HG02973 (cell line): ENCODE data around the gene PAQR4.

ENCODE experiments used
- ATAC-seq: cut with Tn5 transposase; IDR thresholded peaks from one replicate; pipeline ENCODE4 v1.9.1; 2021; ENCODE audit warnings: moderate library complexity; ENCODE audit not compliant: unreplicated experiment

The PAQR4 gene

DNA sequence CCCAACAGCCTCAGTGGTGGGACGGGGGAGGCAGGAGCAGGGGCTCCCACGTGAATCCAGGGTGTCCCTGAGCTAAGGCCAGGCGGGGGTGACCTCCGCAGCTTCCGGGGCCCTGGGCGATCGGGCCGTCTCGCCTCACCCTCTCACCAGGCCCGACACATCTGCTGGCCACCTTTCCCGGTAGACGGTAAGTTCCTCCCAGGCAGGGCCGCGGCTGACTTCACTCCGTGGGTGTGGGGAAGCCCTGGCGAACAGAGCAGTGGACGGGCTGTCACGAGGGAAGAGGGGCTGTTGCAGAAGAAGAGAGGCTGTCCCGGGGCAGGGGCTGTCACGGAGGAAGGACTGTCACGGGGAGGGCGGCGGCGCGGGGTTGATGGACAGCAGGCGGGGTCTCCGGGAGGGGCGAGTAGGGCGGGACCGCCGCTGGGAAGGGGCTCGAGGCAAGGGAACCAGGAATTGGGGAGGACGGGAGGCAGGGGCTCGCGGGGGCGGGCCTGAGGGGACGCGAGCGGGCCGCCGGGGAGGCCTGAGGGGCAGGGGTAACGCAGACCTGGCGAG is 10.6 kb downstream of the PAQR4 start:
- peak; percentile 7 for ATAC-seq

DNA sequence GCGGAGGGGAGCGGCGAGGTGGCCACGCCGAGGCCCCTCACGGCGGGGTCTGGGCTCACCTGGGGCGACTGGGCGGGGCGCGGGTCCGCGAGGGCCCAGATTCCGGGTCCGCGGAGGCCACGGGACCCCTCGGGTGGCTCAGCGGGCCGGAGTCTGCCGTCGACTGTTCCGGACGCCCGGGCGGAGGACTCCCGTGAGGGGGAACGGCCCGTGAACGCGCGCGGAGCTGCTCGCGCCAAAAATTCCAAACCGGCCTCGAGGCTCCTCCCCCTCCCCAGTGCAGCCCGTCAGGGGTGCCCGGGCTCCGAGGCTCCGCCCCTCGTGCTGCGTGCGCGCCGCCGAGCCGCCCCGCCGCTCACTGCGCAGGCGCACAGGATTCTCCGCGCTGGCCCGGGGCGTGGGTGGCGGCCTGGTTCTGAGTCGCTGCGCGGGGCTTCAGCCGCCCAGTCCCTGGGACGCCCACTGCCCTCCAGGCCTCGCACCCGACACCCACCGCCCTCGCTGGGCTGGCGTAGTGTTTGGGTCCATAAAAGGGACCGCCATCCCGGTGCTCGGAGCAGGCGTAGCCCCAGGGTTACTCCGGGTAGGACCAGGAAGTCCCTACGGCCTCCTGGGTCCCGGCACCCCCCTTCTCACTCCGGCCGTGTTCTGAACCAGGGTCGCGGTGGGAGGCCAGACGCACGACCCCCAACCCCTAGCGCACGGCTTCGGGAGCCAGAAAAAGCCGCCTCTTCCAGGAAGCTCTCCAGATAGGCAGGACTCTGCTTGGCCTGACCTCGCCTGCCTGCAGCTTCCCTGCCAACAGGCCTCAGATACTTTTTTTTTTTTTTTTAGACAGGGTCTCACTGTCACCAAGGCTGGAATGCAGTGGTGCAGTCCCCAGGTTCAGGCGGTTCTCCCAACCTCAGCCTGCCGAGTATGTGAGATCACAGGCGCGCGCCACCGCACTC is 11.4 kb downstream of the PAQR4 start, which contains the start of gene PKMYT1:
PKMYT1 (minus strand) TSS at position 220 of the 950 bp plus-strand sequence. CDS start 789 bp downstream, outside the sequence.
- peak; percentile 63 for ATAC-seq

DNA sequence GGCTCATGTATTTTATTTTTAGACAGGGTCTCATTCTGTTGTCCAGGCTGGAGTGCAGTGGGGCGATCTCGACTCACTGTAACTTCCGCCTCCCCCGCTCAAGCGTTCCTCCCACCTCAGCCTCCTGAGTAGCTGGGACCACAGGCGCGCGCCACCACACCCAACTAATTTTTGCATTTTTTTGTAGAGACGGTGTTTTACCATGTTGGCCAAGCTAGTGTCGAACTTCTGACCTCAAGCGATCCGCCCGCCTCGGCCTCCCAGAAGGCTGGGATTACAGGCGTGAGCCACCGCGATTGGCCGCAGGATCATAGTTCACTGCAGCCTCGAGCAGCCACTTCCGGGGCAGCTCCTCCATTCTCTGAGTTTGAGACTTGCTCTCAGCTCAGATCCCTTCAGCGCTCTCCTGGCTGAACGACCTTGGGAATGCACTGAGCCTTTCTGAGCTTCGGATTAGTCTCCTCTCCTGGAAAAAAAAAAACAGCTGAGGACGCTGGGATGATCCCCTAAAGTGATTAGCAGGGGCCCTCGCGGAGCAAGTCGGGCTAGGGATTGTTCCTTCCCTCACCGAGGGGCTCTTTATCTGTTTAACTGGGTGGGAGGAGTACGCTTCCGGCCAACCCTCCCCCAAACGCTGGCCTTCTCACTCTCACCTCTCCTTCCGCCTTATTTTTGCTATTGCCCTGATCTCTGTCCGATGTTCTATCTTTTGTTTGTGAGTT is 12.2 kb downstream of the PAQR4 start:
- ATAC-seq = no peak

DNA sequence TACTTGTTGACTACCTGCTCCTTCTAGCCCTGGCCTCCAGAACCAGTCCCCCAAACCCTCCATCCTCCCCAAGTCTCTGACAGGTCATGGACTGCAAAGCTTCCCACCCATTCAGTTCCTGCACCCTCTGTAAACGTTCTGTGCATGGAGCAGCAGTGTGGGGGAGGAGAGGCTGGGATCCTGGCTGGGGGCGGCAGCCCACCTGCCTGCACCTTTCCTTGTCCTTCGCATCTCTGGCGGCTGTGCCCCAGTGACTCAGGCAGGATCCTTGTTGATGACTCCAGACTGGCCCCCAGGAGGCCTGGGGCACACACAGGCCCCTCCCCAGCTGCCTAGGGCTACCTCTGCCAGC is 12.7 kb downstream of the PAQR4 start:
- ATAC-seq = no peak

DNA sequence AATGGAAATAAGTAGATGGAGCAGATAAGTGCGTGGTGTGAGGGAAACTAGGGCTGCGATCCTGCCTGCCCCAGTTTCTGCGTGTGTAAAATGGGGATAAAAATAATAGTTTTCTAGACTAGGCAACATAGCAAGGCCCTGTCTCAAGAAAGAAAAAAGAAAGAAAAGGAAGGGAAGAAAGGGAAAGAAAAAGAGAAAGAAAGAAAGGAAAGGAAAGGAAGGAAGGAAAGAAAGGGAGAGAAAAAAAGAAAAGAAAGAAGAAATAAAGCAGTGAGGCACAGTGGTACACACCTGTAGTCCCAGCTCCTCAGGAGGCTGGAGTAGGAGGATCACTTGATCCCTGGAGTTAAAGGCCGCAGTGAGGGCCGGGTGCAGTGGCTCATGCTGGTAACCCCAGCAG is 13.3 kb downstream of the PAQR4 start:
- ATAC-seq = no peak

DNA sequence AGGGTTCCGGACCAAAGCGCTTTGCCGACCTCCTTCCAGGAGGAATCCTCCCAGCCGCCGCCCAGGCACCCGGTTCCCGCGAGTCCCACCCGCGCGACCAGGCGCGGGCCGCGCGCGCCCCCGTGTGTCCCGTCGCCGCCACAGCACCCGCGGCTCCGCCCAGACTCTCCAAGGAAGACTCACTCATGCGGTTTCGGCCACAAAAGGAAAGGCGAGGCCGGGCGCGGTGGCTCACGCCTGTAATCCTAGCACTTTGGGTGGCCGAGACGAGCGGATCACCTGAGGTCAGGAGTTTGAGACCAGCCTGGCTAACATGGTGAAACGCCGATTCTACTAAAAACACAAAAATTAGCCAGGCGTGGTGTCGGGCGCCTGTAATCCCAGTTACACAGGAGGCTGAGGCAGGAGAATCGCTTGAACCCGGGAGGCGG is 14.6 kb downstream of the PAQR4 start:
- ATAC-seq = no peak

DNA sequence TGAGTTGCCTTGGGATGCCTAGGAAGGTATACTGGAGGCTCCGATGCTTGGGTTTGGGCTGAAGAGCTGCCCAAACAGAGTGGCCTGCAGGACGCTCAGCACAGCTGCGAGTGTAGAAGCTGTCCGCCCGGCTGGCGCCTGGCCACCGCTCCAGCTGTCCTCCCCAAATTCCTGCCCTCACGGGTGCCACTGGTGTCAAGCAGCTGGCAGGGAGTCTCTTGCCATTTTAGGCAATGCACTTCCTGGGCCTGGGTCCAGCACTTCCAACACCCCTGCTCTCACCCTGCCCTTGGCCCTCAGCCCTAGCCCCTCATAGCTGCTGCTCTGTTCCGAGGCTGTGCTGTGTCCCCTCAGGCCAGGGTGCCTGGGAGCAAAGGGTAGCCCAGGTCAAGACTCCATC is 16.3 kb downstream of the PAQR4 start:
- no peak for ATAC-seq

DNA sequence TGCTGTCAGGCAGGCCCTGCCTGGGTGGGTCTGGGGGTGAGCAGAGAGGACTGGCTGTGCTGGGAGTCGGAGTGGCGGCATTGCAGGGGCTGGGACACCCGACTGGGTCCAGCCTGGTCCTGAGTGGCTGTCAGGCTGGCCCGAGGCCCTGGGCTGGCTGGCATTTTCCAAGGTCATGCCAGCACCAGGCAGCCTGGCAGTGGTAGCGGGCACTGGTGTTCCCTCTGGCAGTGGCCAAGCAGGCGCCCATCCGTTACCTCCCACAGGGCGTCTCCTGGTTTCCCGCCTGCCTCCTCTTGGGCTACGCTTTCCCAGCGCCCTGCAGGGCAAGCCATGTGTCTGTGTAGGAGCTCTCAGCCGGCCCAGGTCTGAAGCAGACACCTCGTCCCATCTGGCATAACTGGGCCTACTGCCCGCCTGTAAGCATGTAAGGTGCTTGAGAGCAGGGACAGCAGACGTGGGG is 16.8 kb downstream of the PAQR4 start:
- no peak for ATAC-seq

DNA sequence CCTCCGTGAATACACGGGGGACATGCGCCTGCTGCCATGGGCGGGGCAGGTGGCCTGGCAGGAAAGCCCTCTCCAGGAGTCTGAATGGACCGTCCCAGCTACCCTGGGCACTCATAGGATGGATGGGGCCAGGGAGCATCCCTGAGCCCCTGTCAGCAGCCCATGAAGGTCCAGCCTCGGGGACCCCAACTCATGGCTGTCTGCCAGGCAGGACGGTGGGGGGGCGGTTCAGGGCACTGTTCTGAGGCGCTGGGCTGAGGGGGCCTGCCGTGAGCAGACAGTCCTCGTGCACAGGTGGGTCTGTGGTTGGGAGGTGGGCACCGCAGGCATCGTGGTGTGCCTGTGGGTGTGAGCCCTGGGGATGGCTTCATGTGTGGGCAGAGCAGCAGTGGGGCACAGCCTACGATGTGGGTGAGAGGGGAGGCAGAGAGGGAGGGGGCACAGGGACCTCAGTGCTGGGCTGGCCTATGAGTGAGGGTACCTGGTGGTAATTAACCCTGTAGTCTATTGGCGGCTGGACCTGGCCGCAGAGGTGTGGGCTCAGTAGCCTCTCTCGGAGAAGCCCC is 17.6 kb downstream of the PAQR4 start:
- ATAC-seq = no peak

DNA sequence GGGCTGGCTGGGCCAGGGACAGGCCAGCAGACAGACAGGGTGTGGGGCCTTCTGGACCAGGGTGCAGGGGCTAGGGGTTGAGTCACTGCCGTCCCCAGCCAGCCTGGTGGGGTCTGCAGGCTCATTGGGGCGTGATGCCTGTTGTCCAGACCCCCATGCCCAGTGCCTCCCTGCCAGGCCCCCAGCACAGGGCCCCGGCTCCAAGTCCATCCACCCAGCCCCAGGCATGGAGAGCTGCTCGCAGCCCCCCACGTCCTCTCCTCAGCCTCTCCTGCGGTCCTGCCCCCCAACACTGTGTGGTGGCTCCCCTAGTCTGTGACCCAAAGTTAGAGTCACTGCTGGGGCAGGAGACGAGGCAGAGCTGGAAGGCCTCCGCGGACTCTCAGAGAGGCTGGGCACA is 18.1 kb downstream of the PAQR4 start:
- no peak for ATAC-seq

DNA sequence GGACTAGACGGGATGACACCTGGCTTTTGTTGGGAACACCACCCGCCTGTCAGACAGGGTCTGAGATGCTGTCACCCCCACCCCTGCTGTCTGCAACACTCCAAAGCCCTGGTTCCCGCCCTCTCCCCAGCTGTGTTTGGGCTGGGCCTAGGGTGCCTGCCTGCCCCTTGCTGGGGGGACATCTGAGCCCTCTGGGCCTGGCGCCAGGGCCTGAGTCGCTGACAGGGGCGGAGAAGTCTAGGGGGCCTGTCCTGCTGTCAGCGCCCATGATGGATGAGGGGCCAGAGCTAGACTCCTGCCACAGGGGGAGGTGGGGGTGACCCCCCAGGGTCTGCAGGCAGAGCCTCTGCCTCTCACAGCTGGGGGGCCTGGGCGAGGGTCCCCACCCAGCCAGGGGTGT is 18.7 kb downstream of the PAQR4 start:
- no peak for ATAC-seq

DNA sequence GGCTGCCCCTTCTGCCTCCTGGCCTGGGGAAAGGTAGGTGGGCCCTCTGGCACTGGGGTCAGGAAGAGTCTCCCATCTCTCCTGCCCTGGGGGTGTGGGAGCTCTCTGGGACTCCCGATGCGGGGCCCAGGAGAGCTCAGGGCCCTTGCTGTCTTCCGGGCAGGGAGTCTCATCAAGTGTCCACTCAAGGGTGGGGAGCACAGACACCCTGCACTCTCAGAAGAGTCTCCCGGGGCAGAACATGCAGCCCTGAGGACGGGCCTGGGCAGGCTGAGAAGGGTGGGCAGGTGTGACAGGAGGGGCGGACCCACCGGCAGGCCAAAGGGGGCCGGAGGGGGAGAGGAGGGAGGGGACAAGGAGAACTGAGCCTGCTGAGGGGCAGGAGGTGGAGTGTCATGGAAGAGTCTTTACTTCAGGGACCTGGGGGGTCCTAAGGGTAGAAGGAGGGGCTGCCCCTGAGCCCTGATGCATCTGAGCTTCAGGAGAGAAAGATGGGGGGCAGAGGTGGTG is 19.5 kb downstream of the PAQR4 start:
- ATAC-seq = no peak

DNA sequence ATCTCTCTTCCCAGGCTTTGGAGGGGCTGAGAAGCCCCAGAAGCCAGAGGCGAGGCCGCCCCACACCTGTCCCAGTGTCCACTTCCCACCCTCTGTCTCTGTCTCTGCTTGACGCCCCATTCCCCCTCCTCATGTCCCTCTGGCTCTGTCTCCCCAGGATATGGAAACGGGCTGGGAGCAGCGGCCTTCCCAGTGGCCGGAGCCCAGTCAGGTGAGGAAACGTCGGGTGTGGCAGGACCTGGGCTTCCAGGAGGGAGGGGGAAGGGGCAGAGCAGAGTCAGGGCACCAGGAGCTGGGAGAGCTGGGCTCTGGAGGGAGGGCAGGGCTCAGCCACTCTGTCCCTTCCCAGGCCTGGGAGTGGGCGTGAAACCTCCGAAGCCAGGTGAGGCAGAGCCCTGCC is 21.7 kb downstream of the PAQR4 start:
- no peak for ATAC-seq

DNA sequence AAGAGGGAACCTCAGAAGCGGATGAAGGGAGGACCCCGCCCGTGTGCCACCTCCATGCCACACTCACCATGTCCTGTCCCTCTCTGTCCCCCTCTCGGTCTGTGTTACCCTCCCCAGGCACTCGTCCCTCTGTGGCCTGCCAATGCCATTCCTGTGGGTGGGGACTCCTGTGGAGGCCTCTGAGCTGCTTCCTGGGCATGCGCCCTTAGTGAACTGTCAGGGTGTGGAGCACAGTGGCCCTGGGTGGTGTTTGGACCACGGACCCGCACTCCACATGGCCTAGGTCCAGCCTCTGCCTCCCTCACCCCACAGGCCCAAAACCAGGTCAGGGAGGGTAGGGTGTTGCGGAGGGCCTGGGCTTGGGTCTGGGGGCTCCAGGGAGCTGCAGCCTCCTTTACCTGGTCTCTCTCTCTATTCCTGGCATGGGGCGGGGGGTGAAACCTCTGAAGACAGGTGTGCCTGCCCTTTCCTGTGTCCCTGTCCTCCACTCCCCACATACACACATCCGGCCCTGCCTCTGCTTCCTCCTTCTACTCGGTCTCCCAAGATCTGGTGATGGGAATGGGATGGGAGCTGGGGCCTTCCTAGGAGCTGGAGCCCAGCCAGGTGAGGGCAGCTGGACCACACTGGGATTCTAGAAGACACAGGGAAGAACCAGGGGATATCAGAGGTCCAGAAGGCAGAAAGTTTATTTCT is 22.6 kb downstream of the PAQR4 start:
- no peak for ATAC-seq

DNA sequence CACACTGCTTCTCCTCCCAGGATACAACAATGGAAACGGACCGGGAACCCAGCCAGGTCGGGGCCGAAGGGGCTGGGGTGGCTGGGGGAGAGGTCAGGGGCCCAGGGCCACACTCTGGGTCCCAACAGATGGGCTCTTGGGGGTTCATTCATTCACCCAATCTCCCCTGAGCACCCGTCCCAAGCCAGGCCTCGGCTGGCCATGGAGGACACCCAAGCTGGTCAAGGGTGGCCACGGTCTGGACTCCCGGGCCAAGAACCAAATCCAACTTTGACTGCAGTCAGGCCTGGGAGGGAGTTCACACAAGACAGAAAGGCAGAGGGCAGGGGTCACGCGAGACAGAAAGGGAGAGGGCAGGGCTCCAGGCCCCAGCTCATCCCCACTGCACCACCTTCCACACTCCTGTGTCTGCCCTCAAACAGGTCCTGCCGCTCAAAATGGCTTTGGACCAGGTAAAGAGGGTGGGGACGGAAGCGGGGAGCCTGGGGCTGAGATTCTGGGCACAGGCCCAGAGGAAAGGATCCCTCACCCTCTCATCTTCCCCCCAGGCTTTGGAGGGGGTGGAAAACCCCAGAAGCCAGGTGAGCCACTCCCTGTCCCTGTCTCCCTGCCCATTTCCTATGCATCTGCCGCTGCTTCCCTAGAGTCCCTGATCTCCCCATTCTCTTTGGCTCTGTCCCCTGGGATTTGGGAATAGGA is 23.4 kb downstream of the PAQR4 start:
- no peak for ATAC-seq

DNA sequence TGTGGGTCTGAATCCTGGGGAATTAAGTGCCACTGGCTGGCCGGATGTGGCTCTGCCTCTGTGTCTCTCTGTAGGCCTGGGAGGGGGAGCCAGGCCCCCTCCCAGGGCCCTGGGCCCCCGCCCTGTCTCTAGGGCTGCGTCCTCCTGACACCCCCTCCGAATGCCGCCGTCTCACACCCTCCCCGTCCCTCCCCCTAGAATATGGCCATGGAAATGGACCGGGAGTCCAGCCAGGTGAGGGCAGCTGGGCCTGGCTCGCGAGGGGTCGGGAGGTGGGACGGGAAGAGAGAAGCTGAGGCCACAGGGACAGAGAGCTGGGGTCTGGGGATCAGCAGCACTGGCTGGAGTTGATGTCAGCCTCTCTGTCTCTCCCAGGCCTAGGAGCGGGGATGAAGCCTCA is 27.1 kb downstream of the PAQR4 start:
- ATAC-seq = no peak

DNA sequence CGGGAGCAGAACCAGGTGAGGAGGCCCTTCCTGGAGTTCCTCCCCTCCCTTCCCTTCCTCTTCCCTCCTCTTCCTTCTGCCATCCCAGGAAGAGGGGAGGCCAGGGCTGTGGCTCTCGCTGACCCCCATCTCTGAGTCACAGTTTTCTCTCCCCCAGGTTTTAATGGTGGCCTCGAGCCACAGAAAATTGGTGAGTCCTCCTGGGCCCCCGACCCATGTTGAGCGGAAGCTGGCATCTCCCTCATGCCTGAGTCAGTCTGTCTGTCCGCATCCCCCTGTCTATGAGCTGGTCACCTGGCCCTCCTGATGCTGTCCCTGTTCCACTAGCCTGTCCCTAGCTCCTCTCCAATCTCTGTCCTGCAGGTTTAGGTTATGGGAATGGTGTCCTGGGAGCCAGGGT is 30.8 kb downstream of the PAQR4 start:
- ATAC-seq = no peak

DNA sequence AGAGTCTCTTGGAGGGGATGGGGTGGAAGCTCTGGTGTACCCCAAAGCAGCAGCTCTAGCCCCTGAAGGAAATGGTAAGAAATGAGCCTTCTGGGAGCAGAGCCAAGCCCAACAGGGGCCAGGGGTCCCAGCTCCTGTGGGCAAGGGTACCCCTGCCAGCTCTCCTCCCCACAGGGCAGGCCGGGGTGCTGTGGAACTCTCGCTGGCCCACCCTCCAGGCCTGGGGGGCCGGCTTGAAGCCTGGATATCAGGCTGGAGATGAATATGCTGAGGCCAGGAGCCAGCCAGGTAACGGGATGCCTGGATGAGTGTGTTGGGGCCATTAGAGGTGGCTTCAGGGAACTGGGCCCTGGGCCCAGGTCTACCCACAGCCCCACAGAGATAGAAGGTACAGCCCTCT is 31.4 kb downstream of the PAQR4 start:
- no peak for ATAC-seq

DNA sequence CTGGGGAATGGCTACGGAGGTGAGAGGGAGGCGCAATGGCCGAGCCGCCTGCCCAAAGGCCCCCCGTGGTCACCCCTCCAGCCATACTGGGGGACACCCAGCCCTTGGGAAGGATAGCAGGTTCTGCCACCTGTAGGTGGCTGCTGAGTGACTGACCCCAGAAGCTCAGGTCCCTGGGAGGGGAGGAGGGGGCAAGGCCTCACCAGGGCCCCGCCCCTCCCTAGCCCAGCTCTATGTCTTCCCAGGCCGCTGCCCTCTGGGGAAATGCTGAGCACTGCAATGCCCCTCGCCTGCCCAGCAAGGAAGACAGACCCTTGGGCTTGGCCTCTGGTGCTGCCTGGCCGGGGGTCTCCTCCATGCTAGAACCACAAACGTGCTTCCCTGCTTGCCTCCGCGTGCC is 32.2 kb downstream of the PAQR4 start:
- no peak for ATAC-seq
